Caco-2 (cell line): ENCODE measurements around the gene RABGAP1L. TPM values are rescaled to one million over a fixed set of nuclear protein-coding genes. Genes with fewer than 3 reads are reported as not detected.
"Not testable (repeated sequence)": the region's sequence is repeated elsewhere in the genome, so short reads cannot be mapped to it uniquely, and the experiment has no call there.

Experiments used
- BruUV-seq: library from RNA; stranded (reverse); fragments of 400-500 nt; replicated peaks from 2 replicates; lab custom pipeline; 2021; lab: Mats Ljungman, UMichigan
- CTCF ChIA-PET: fragments of 300-600 bp; sonication (Branson Sonifier 250); formaldehyde crosslinking; loops from one replicate; lab custom pipeline; 2022; ENCODE audit warnings: antibody characterized with exemption; lab: Charles Lee
- POLR2A ChIA-PET: fragments of 300-600 bp; sonication (Branson Sonifier 250); formaldehyde crosslinking; loops from one replicate; lab custom pipeline; 2022; ENCODE audit warnings: antibody characterized with exemption; lab: Charles Lee
- DNase-seq, 2 experiments: peaks; one replicate each; pipeline versions ENCODE4 v3.0.0 to v3.0.0-alpha.2; 2020 to 2022
- H3K27me3 ChIP-seq: replicated peaks from 2 replicates; pipeline ENCODE4 v1.6.0; 2011; ENCODE audit warnings: low read length; ENCODE audit not compliant: control insufficient read depth, insufficient read depth
- H3K36me3 ChIP-seq: 2 replicates; pipeline ENCODE4 v1.5.1; 2011; ENCODE audit warnings: low read length; ENCODE audit not compliant: control insufficient read depth, insufficient read depth
- H3K4me1 ChIP-seq: fragments of 250-450 bp; sonication (Bioruptor Pico); 2 replicates; pipeline ENCODE4 v1.5.1; 2020; ENCODE audit warnings: mild to moderate bottlenecking
- H3K4me3 ChIP-seq: 2 replicates; pipeline ENCODE4 v1.5.1; 2011; ENCODE audit warnings: low read depth, mild to moderate bottlenecking, control low read depth, low read length
- H3K9me3 ChIP-seq: fragments of 250-450 bp; sonication (Bioruptor Pico); 2 replicates; pipeline ENCODE4 v1.5.1; 2020; ENCODE audit warnings: mild to moderate bottlenecking, moderate library complexity
- H3K27ac Mint-ChIP-seq: one replicate; pipeline ENCODE4 v1.8.0; 2022; ENCODE audit warnings: mixed read lengths; ENCODE audit not compliant: unreplicated experiment
- H3K27me3 Mint-ChIP-seq: one replicate; pipeline ENCODE4 v1.8.0; 2022; ENCODE audit warnings: mixed read lengths; ENCODE audit not compliant: insufficient read depth, unreplicated experiment
- H3K36me3 Mint-ChIP-seq: one replicate; pipeline ENCODE4 v1.8.0; 2022; ENCODE audit warnings: mild to moderate bottlenecking, mixed read lengths; ENCODE audit not compliant: insufficient read depth, unreplicated experiment
- H3K4me1 Mint-ChIP-seq: one replicate; pipeline ENCODE4 v1.8.0; 2022; ENCODE audit warnings: low read depth, mixed read lengths; ENCODE audit not compliant: unreplicated experiment
- H3K4me3 Mint-ChIP-seq: one replicate; pipeline ENCODE4 v1.8.0; 2022; ENCODE audit warnings: mild to moderate bottlenecking, moderate library complexity, mixed read lengths; ENCODE audit not compliant: unreplicated experiment
- H3K9me3 Mint-ChIP-seq: one replicate; pipeline ENCODE4 v1.8.0; 2022; ENCODE audit warnings: mixed read lengths; ENCODE audit not compliant: unreplicated experiment
- CTCF ChIP-seq, 2 experiments: fragments of 200-600 bp in 1 of 2; IDR thresholded peaks; 1 replicate in 1 of 2; 2 replicates in 1 of 2; pipeline versions ENCODE4 v1.5.1 to v1.8.0; 2011 to 2022; ENCODE audit warnings: antibody characterized with exemption in 1 of 2, control low read depth in 1 of 2, inconsistent platforms in 1 of 2, low read depth in 1 of 2, low read length in 1 of 2, mild to moderate bottlenecking in 1 of 2, moderate library complexity in 1 of 2; ENCODE audit not compliant: insufficient read depth in 1 of 2, severe bottlenecking in 1 of 2, unreplicated experiment in 1 of 2
- intact Hi-C: fragments of 100-400 bp; cut with micrococcal nuclease; formaldehyde crosslinking; loops from one replicate; pipeline ENCODE4 v1.10.0; 2022; ENCODE audit not compliant: unreplicated experiment
- total RNA-seq: library from RNA; stranded (reverse); gene quantifications from 2 replicates; pipeline ENCODE4 v1.2.3, GENCODE V29; 2022

Gene RABGAP1L
- total RNA-seq, 1 experiment from 2014 or later: 20.3 TPM

- H3K9me3 ChIP-seq: no peaks in the 10 kb centered on the region
Observed at GRCh38 chr1:174693085-174693484, 533.8 kb downstream of the RABGAP1L start.

GRCh38 chr1:174693539-174693938, 534.2 kb downstream of the RABGAP1L start:
- intact Hi-C loops, H3K9me3 Mint-ChIP-seq, BruUV-seq, H3K4me3 ChIP-seq, POLR2A ChIA-PET, H3K4me1 Mint-ChIP-seq, H3K9me3 ChIP-seq, H3K4me1 ChIP-seq, H3K27me3 Mint-ChIP-seq, H3K4me3 Mint-ChIP-seq, DNase-seq, H3K36me3 ChIP-seq, H3K27ac Mint-ChIP-seq, H3K36me3 Mint-ChIP-seq, CTCF ChIA-PET, H3K27me3 ChIP-seq: not testable (repeated sequence)

More at GRCh38 chr1:174693085-174693484, 533.8 kb downstream of the RABGAP1L start:
- Mint-ChIP-seq H3K4me3 (no peak overlapping the region), H3K27me3 (no peaks in the 10 kb centered on the region), H3K36me3 (no peaks in the 10 kb centered on the region), H3K4me1 (no peaks in the 10 kb centered on the region), H3K9me3 (no peaks in the 10 kb centered on the region), H3K27ac (no peak overlapping the region)
- Histone ChIP-seq H3K4me1 (no peaks in the 10 kb centered on the region), H3K27me3 (no peaks in the 10 kb centered on the region), H3K4me3 (no peak overlapping the region), H3K36me3 (no peaks in the 10 kb centered on the region)
- no TSS peak for BruUV-seq
- POLR2A ChIA-PET: no interaction called here
- no peak for DNase-seq
- TF ChIP-seq CTCF (IDR thresholded peaks at IDR 0.05; ENCODE audit: insufficient read depth in 1 of 2, low read depth in 1 of 2, low read length in 1 of 2, severe bottlenecking in 1 of 2, unreplicated experiment in 1 of 2): no peak
- CTCF ChIA-PET: no interaction called here
- intact Hi-C loops: no loop called here

GRCh38 chr1:174696026-174696821, 536.9 kb downstream of the RABGAP1L start:
- Mint-ChIP-seq H3K27me3 (no peaks in the 10 kb centered on the region), H3K36me3 (no peaks in the 10 kb centered on the region), H3K4me1 (no peaks in the 10 kb centered on the region), H3K9me3 (no peaks in the 10 kb centered on the region), H3K27ac (no peak overlapping the region), H3K4me3 (no peak overlapping the region)
- Histone ChIP-seq H3K9me3 (no peaks in the 10 kb centered on the region), H3K4me3 (no peak overlapping the region), H3K36me3 (no peaks in the 10 kb centered on the region), H3K27me3 (no peaks in the 10 kb centered on the region), H3K4me1 (no peaks in the 10 kb centered on the region)
- no peak for TF ChIP-seq CTCF (IDR thresholded peaks at IDR 0.05; ENCODE audit: insufficient read depth in 1 of 2, low read depth in 1 of 2, low read length in 1 of 2, severe bottlenecking in 1 of 2, unreplicated experiment in 1 of 2)
- ChIA-PET CTCF (no interaction called here), POLR2A (no interaction called here)
- no TSS peak for BruUV-seq
- intact Hi-C loops: no loop called here
- no peak for DNase-seq
